Activated CD8-positive, alpha-beta memory T cell treated with anti-CD3 and anti-CD28 coated beads, Interleukin-2, amount 50 U/mL, for 24 hours (primary cell): ENCODE results near the gene NEDD8.
A peak's percentile ranks its signal among the peaks of the same experiment; 100 is the strongest.

ENCODE experiments used
- DNase-seq: peaks from one replicate; pipeline ENCODE4 v3.0.0-alpha.2; 2020; ENCODE audit errors: extremely low read depth

NEDD8 gene

DNA sequence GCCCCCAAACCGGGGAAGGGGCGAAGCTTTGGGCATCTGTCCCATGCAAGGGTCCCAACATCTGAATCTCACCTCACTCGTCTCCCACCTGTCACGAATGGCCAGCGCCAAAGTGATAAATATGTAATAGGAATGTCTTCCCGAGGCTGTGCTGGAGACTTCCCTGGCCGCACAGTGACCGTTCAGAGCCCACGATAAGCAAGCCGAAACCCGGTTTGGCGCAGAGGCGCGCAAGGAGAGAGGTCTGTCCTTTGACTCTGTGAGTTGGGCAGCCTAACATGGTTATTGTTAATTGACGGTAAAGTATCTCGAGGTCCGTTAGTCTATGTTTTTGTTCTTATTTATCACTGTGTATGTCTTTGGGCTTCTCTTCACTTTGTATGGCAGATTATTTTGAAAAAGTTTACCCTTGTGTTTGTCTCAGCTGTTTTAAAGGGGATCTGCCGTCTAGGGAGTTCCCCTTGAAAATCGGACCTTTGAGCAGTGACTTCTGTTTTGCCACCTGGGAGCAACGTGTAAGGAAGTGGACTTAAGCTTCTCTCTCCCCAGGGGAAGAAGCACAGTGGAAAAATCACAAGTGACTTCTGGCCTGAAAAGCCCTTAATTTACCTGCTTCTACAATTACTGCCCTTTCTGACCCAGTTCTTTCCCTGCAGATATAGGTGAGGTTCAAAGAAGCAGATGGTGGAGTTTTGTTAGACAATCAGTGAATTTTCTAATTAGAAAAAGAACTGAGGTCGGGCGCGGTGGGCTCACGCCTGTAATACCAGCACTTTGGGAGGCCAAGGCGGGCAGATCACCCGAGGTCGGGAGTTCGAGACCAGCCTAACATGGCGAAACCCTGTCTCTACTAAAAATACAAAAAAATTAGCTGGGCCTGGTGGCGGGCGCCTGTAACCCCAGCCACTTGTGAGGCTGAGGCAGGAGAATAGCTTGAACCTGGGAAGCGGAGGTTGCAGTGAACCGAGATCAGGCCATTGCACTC, 35.8 kb downstream of the NEDD8 start:
- no peak for DNase-seq

GRCh38 chr14:24195186-24196070, 36.7 kb downstream of the NEDD8 start, which contains the start of gene TM9SF1:
Gene TM9SF1, minus strand, starts transcription at chr14:24195441. Its CDS starts 422 bp downstream, at chr14:24195019.
- DNase-seq, result peak; percentile 68

DNA sequence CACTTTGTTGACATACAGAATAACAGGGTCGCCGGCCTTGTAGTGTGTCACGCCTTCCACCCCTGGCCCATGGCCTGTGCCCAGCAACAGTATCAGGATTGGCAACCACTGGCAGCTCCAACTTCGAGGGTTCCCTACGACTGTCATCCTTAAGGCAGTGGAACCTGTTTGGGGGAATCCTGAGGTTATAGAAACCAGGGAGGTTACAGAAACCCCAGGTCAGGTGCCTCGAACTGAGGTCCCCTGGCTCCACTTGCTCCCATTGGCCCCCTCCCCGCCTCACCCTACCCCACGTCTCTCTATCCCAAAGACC, 37.3 kb downstream of the NEDD8 start:
- no peak for DNase-seq

GRCh38 chr14:24194186-24194872, 37.8 kb downstream of the NEDD8 start:
- no peak for DNase-seq

DNA sequence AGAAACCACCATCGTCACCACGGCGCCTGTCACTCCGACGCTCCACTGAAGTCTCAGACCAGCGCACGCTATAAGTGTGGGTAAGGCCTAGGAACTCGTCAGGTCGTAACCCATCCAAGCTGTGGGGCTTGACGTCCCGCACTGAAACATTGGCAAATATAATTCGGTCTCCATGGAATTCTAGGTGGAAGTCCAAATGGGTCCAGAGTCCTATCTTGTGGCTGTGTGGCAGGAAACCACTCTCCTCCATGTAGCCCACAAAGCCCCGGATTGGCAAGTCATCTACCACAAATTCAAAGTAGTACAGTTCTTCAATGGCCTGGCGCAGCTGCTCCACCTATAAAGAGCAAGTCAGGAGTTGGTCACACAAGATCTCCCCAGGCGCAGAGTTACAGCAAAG, 39.2 kb downstream of the NEDD8 start:
- no peak for DNase-seq

GRCh38 chr14:24190416-24190815, 41.8 kb downstream of the NEDD8 start:
- DNase-seq, result no peak

DNA sequence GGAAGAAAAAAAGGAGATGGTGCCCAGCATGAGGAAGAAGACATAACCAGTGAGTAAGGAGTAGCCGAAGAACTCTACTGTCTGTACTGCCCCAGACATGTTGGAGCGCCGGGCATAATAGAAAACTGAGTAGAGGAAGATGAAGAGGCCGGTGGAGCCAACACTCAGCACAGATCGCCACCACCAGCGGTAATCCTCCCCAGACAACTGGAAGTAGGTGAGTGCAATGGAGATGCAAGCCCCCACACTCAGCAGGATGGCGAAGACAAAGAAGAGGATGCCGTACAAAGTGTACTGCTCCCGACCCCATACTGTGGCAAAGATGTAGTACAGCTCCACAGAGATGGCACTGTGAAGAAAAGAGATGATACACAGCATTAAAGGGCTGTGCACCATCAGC, 42.7 kb downstream of the NEDD8 start:
- DNase-seq, result no peak

GRCh38 chr14:24189059-24189375, 43.1 kb downstream of the NEDD8 start:
- no peak for DNase-seq

GRCh38 chr14:24188251-24189058, 43.7 kb downstream of the NEDD8 start, which contains the start of gene IPO4:
Gene IPO4, minus strand, starts transcription at chr14:24188816. Its CDS starts 29 bp downstream, at chr14:24188787.
- DNase-seq, result peak; percentile 91

GRCh38 chr14:24187539-24187915, 44.6 kb downstream of the NEDD8 start:
- DNase-seq, result no peak

- DNase-seq, result no peak
Measured at GRCh38 chr14:24186831-24187538, 45.2 kb downstream of the NEDD8 start.

DNA sequence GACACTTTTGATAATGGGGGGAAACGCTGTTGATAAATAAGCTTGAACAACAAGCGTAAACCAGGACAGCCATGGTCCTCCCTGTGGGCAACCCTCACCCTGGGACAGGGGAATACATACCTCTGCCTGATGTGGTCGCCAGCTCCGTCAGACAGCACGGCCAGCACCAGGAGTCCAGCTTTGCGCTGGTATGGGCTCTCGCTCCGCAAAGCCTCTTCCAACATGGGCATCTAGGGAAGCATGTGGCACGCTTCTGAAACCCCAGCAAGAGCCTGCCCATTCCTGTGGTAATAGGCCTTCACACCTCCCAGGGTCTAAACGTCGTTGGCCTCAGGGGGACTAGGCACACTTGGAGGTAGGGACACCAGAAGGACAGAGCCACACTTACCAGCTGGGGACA, 46.4 kb downstream of the NEDD8 start:
- no peak for DNase-seq

GRCh38 chr14:24185026-24185425, 47.1 kb downstream of the NEDD8 start:
- DNase-seq, result no peak

DNA sequence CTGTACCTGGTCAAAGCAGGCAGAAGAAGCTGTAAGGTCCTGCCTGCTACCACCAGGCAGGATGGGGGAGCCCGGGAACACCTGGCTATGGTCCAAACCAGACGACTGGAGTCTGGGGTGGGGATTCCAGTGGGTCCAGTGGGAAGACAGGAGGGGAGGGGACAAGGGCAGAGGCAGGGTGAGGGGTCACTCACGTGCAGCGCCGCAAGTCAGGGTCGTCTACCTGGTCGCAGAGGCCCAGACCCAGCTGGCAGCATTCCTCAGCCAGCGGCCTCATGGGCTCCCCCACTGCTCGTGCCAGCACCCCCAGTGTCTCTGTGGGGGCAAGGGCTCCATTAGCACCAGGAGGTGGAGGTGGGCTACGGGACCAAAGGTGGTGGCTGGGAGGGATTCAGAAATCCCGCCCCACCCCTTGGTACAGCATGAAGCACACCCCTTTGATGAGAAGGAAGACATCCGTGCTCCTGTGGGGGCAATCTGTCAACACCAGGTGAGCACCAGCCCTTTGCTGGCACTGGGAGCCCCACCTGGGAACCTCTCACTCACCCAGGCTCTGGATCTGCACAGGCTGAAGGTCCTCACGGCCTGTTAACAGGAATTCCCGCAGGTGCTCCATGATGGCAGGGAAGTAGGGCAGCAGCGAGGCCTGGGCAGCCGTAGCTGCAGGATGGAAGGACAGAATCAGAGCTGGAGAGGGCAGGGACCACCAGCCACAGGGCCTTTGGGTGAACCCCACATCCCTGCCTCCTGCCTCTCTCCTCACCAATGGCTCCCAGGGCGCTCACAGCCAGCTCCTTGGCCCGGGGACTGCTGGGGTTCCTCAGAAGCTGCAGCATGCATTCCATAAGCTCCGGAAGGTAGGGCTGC, 47.8 kb downstream of the NEDD8 start:
- DNase-seq, result no peak

DNA sequence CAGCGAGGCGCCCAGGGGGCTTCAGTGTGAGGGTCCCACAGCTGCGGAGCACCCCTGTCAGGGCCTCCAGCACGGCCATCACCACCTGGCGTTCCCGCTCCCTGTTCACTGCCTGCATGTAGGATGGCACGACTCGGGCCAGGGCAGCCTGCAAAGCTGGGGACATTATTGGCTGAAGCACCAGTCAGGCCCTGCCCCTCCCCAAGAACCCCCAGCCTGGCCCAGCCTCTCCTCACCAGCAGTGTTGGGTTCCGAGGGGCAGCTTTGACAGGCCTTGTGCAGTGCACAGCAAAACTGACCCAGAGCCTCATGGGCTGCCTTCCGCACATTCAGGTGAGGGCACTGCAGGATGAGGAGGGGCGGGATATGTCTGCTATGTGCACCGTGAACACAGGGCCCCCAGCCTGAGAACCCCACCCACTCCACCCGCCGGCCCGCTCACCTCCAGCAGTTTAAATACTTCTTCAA, 49.1 kb downstream of the NEDD8 start:
- DNase-seq, result no peak

DNA sequence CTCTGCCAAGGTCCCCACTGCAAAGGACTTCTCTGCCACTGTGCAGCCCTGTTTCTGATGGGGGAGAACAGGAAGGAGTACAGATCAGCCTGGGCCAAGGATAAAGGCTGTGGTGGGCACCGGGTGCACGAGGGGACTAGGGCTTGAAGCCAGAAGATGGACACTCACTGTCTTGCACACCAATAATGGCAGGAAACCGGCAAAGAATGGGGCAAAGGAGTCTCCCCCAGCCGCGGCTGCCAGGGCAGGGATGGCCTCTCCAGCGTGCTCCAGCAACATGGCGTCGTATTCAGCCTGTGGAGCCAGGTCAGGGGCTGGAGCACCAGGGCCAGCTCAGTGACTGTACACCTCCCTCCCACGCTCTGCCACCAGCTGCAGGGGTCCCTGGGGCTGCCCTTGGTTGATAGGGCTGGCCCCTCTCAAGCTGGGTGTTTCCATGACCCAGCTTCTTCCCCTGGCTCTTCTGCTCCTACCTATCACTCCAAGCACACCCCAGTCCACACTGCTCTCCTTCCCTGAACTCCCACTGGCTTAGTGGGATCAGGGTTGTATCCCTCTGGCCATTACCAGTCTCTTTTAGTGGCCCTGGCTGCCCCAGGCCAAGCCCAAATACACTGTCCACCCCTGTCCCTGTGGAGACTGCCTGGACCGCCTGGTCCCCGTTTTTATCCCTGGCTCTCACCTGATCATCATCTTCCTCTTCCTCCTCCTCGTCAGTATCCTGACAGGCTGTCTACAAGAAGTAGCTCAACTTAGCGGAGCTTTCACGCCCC, 49.9 kb downstream of the NEDD8 start:
- DNase-seq, result no peak

- no peak for DNase-seq
Measured at GRCh38 chr14:24181371-24182077, 50.6 kb downstream of the NEDD8 start.
